ENCODE data around the gene EVA1B.

DNA sequence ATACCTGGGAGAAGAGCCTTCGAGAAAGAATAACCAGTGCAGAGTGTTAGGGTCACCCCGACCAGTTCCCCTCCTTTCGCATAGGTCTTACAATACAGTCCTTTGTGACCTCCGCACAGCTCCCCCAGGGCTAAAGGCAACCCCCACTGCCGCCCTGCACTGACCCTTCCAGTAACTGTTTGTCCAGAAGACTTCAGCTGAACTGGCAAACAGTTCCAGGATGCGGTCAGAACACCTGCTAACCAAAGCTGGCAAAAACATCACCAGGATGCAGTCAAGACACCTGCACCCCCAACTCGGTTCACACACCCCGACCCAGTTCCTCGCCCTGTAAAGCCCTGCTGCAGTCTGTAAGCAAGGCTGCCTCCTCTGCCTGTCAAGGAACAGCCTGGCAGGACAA is 6.4 kb upstream of the EVA1B start:
- TF ChIP-seq, protein P1, sequence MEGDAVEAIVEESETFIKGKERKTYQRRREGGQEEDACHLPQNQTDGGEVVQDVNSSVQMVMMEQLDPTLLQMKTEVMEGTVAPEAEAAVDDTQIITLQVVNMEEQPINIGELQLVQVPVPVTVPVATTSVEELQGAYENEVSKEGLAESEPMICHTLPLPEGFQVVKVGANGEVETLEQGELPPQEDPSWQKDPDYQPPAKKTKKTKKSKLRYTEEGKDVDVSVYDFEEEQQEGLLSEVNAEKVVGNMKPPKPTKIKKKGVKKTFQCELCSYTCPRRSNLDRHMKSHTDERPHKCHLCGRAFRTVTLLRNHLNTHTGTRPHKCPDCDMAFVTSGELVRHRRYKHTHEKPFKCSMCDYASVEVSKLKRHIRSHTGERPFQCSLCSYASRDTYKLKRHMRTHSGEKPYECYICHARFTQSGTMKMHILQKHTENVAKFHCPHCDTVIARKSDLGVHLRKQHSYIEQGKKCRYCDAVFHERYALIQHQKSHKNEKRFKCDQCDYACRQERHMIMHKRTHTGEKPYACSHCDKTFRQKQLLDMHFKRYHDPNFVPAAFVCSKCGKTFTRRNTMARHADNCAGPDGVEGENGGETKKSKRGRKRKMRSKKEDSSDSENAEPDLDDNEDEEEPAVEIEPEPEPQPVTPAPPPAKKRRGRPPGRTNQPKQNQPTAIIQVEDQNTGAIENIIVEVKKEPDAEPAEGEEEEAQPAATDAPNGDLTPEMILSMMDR (IDR thresholded peaks at IDR 0.05): no peak
- TF ChIP-seq POLR2A (IDR thresholded peaks at IDR 0.05): no peak

Data from adrenal gland (tissue), 5 donors.